HG02678 (cell line): ENCODE measurements around the gene MRGPRE.

ENCODE experiments used
- ATAC-seq: cut with Tn5 transposase; IDR thresholded peaks from one replicate; pipeline ENCODE4 v1.9.1; 2021; ENCODE audit warnings: mild to moderate bottlenecking, moderate library complexity; ENCODE audit not compliant: unreplicated experiment

MRGPRE gene

DNA sequence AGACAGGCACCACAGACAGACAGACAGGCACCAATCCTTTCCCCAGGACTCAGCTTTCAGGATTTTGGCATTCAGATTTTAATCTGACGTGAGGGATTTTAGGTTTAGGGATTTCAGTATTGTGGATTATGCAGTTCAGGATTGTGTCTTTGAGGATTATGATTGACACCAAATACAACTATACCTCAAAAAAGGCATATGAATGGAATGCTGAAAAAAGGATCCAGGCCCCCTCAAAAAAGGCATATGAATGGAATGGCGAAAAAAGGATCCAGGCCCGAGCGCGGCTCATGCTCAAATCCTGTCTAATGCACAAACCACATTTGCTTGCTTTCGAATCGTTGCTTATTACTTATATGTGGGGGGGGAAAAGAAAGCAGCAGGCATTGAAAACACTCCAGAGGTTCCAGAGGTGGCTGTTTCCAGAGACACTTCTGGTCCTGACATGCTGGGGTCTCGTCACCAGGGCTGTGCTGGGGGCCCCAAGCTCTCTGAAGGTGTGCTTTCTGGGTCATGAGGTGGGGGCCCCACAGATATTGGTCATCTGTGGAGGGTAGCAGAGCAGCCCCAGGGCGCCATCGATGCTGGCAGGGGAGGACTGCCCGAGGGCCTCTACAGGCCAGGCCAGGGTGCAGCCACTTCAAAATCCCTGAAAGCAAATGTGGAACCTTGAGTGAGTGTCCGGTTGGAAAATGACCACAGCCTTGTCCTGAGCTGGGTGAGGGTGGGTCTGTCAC lies 50.3 kb downstream of the MRGPRE start:
- ATAC-seq: no peak

DNA sequence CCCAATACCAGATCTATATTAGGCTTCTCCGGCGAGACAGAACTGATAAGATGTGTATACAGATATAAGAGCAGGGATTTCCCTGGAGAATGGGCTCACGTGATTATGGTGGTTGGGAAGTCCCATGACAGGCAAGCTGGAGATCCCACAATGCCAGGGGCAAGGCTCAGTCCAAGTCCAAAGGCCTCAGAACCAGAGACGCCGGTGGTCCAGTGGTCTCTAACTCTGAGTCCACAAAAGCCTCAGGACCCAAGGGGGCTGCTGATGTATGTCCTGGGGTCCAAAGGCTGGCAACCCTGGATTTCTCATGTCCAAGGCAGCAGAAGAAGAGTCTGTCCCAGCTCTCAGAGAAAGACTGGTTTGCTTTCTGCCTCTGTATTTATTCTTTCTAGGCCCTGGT lies 51.3 kb downstream of the MRGPRE start:
- ATAC-seq: no peak

DNA sequence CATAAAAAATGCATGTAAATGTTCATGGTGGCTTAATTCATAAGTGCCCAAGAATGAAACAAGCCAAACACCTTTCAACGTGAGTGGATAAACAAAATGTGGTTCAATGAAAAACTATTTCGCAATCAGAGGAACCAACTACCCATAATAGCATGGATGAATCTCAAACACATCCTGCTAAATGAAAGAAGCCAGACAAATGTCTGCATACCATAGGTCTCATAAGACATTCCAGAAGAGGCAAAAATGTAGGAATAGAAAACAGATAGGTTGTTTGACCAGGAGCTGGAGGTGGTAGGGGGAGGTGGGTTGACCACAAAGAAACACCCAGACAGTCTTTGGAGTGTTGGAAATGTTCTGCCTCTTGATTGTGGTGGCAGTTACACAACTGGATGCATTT lies 53.9 kb downstream of the MRGPRE start:
- ATAC-seq: no peak

DNA sequence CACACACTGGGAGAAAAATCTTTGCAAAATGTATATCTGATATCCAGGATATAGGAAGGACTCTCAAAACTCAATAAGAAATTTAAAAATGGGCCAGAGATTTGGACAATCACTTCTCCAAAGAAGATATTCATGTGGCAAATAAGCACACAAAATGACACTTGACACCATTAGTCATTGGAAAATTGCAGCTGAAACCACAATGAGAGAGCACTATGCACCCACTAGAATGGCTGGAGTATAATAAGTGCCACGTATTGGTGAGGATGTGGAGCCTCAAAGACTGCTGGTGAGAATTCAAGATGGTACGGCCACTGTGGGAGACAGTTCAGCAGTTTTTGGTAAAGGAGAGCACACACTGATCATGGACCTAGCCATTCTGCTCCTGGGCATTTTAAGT lies 54.3 kb downstream of the MRGPRE start:
- ATAC-seq: no peak
